ENCODE data around the gene MTMR12.

The MTMR12 gene, protein sequence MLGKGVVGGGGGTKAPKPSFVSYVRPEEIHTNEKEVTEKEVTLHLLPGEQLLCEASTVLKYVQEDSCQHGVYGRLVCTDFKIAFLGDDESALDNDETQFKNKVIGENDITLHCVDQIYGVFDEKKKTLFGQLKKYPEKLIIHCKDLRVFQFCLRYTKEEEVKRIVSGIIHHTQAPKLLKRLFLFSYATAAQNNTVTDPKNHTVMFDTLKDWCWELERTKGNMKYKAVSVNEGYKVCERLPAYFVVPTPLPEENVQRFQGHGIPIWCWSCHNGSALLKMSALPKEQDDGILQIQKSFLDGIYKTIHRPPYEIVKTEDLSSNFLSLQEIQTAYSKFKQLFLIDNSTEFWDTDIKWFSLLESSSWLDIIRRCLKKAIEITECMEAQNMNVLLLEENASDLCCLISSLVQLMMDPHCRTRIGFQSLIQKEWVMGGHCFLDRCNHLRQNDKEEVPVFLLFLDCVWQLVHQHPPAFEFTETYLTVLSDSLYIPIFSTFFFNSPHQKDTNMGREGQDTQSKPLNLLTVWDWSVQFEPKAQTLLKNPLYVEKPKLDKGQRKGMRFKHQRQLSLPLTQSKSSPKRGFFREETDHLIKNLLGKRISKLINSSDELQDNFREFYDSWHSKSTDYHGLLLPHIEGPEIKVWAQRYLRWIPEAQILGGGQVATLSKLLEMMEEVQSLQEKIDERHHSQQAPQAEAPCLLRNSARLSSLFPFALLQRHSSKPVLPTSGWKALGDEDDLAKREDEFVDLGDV

DNA sequence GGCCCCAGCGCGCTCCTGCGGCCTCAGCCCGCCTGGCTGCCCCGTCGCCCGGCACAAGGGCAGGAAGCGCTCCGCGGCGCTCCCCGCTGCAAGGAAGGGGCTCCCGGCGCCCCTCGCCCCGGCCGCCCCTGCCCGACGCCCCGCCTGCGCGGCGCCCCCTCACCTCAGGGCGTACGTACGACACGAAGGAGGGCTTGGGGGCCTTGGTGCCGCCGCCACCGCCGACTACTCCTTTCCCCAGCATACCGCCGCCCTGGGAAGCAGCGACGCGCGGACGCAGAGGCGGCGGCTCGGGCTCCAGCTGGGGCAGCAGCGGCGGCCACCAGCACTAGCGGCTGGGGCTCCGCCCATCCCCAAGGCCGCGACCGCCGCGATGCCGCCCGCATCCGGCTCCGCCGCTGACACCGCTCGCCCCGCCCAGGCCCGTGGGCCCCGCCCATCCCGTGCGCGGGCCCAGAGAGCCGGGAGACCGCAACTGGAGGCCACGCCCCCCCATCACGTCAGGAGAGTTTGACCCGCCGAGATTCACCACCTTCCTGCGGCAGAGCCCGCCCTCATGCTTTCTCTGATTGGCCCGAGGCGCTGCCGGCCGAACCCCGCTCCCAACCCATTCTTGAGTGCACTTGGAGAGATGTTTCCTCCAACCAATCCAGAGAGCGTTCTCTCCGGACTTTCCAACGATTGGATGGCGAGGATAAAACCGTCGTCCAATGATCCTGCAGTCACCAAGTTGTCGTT, at the start of gene MTMR12:
TSS of gene MTMR12 (minus strand) at position 345 of the 738 bp plus-strand sequence. CDS start at position 244, 101 bp downstream.
- peak within 1 kb of the TSS; percentile 82 for H3K4me3 Mint-ChIP-seq
- peak within 1 kb of the TSS; percentile 89 for H3K27ac Mint-ChIP-seq (ENCODE audit: low read depth)
- DNase-seq (ENCODE audit: low spot score in 2 of 2): peak; percentile 99
- H3K9me3 Mint-ChIP-seq: no peaks in the 10 kb centered on the region
- peak; percentile 95 for ATAC-seq (replicated peaks; ENCODE audit: extremely low read depth, poor library complexity, severe bottlenecking)
- peaks cover 20% of the 10 kb centered on the region for H3K36me3 Mint-ChIP-seq (ENCODE audit: insufficient read depth)
- H3K4me1 Mint-ChIP-seq: peaks cover 36% of the 10 kb centered on the region
- no peaks in the 10 kb centered on the region for H3K27me3 Mint-ChIP-seq

DNA sequence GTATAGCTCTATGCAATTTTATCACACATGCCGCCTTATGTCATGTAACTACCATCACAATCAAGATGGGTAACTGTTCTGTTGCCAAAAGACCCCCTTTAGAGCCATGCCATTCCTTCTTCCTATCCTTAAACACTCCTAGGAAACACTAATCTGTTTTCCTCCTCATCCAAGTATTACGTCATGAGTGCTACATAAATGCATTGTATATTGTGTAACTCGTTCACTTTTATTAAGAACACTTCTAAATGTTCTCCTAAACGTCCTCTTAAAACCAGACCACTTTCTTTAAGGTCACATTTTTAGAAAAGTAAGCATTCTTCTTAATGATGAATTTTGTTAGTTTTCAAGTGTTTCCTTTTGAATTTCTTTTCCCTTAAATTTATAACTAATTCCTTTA, 49.8 kb upstream of the MTMR12 start:
- ATAC-seq (replicated peaks; ENCODE audit: extremely low read depth, poor library complexity, severe bottlenecking) (no peak), DNase-seq (ENCODE audit: low spot score in 2 of 2) (no peak)
- no peaks in the 10 kb centered on the region for H3K9me3 Mint-ChIP-seq
- no peaks in the 10 kb centered on the region for H3K4me1 Mint-ChIP-seq
- peaks cover 35% of the 10 kb centered on the region for H3K36me3 Mint-ChIP-seq (ENCODE audit: insufficient read depth)
- H3K4me3 Mint-ChIP-seq: no peak overlapping the region
- H3K27ac Mint-ChIP-seq (ENCODE audit: low read depth): no peak overlapping the region
- no peaks in the 10 kb centered on the region for H3K27me3 Mint-ChIP-seq

DNA sequence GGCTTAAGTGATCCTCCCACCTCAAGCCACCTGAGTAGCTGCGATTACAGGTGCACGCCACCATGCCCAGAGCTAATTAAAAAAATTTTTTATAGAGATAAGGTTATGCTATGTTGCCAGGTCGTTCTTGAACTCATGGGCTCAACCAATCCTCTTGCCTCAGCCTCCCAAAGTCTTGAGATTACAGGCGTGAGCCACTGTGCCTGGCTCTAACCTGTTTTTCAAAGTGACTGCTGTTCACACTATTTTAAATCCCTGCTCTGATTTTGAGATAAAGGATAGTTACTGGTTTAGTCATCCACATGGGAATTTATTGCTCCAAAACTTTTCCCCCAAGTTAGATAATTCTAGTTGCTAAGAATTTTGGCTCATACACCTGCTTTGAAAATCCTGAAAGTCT, 48.2 kb upstream of the MTMR12 start:
- DNase-seq (ENCODE audit: low spot score in 2 of 2) (no peak), ATAC-seq (replicated peaks; ENCODE audit: extremely low read depth, poor library complexity, severe bottlenecking) (no peak)
- no peaks in the 10 kb centered on the region for H3K9me3 Mint-ChIP-seq
- H3K27me3 Mint-ChIP-seq: no peaks in the 10 kb centered on the region
- peaks cover 35% of the 10 kb centered on the region for H3K36me3 Mint-ChIP-seq (ENCODE audit: insufficient read depth)
- H3K4me3 Mint-ChIP-seq: no peak overlapping the region
- H3K27ac Mint-ChIP-seq (ENCODE audit: low read depth): no peak overlapping the region
- no peaks in the 10 kb centered on the region for H3K4me1 Mint-ChIP-seq

DNA sequence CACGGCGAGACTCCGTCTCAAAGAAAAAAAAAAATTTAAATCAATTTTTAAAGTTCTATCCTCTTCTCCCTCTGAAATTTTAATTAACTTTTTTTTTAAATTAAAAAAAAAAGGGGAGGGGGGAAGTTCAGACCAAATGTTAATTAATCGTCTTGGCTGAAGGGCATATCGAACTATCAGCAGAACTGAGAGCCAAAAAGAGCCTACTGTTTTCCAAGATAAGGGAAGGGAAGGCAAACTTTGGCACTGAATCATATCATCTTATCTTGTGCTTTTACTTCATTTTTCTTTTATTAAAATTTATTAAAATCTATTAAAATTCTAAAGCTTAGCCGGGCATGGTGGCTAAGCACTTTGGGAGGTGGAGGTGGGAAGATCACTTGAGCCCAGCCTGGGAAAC, 45.9 kb upstream of the MTMR12 start:
- no peak for ATAC-seq (replicated peaks; ENCODE audit: extremely low read depth, poor library complexity, severe bottlenecking)
- Mint-ChIP-seq H3K27ac (ENCODE audit: low read depth) (no peak overlapping the region), H3K4me3 (no peak overlapping the region), H3K9me3 (no peaks in the 10 kb centered on the region), H3K36me3 (ENCODE audit: insufficient read depth) (peaks cover 43% of the 10 kb centered on the region), H3K4me1 (no peaks in the 10 kb centered on the region), H3K27me3 (no peaks in the 10 kb centered on the region)
- DNase-seq (ENCODE audit: low spot score in 2 of 2): no peak

DNA sequence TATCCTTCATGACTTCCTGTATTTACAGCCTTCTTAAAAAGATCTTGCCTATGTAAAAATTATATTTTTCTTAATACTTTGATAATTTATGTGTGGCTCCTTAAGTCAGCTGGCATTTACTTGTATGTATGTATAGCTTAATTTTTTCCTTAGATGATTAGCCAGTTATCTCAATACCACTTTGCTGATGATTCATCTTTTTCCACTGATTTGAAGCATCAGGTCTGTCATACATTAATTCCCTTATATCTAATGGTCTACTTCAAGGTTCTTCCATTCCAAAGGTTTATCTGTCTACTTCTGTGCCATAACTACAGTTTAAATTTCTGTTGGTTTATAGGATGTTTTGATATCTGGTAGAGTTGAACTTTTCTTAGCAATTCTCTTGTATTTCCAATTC, 44.9 kb upstream of the MTMR12 start:
- Mint-ChIP-seq H3K9me3 (no peaks in the 10 kb centered on the region), H3K27me3 (no peaks in the 10 kb centered on the region), H3K4me1 (no peaks in the 10 kb centered on the region), H3K4me3 (no peak overlapping the region), H3K27ac (ENCODE audit: low read depth) (no peak overlapping the region), H3K36me3 (ENCODE audit: insufficient read depth) (peaks cover 37% of the 10 kb centered on the region)
- DNase-seq (ENCODE audit: low spot score in 2 of 2): no peak
- ATAC-seq (replicated peaks; ENCODE audit: extremely low read depth, poor library complexity, severe bottlenecking): no peak

DNA sequence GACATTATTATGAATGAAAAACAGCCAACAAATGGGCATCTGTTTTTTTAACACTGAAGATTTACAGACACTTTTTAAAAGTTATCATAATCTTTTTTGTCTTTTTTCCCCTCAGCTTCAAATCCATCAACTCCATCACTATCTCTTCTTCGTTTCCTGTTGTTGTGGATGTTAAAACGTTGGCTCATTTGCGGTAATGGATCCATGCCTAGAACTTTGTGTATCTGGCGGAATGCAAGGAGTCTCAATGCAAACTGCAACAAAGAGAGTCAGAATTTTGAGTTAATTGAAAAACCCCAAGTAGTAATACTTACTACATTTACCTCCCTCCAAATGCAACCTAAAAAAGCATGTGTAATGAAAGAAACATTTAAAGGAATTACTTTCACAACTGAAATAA, 42.9 kb upstream of the MTMR12 start:
- DNase-seq (ENCODE audit: low spot score in 2 of 2) (no peak), ATAC-seq (replicated peaks; ENCODE audit: extremely low read depth, poor library complexity, severe bottlenecking) (no peak)
- Mint-ChIP-seq H3K9me3 (no peaks in the 10 kb centered on the region), H3K27me3 (no peaks in the 10 kb centered on the region), H3K36me3 (ENCODE audit: insufficient read depth) (peaks cover 27% of the 10 kb centered on the region), H3K27ac (ENCODE audit: low read depth) (no peak overlapping the region), H3K4me3 (no peak overlapping the region), H3K4me1 (no peaks in the 10 kb centered on the region)

DNA sequence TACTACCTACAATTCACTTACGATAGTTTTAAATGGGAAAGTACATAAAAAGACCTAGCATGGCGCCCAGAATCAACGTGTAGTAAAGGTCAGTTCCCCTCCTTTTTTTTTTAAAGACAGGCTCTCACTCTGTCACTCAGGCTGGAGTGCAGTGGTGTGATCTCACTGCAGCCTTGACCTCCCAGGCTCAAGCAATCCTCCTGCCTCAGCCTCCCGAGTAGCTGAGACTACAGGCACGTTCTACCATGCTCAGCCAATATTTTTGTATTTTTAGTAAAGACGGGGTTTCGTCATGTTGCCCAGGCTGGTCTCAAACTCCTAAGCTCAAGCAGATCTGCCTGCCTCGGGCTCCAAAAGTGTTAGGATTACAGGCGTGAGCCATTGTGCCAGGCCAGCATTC, 40.7 kb upstream of the MTMR12 start:
- DNase-seq (ENCODE audit: low spot score in 2 of 2) (no peak), ATAC-seq (replicated peaks; ENCODE audit: extremely low read depth, poor library complexity, severe bottlenecking) (no peak)
- Mint-ChIP-seq H3K27ac (ENCODE audit: low read depth) (no peak overlapping the region), H3K36me3 (ENCODE audit: insufficient read depth) (peaks cover 24% of the 10 kb centered on the region), H3K4me3 (no peak overlapping the region), H3K27me3 (no peaks in the 10 kb centered on the region), H3K4me1 (no peaks in the 10 kb centered on the region), H3K9me3 (no peaks in the 10 kb centered on the region)

DNA sequence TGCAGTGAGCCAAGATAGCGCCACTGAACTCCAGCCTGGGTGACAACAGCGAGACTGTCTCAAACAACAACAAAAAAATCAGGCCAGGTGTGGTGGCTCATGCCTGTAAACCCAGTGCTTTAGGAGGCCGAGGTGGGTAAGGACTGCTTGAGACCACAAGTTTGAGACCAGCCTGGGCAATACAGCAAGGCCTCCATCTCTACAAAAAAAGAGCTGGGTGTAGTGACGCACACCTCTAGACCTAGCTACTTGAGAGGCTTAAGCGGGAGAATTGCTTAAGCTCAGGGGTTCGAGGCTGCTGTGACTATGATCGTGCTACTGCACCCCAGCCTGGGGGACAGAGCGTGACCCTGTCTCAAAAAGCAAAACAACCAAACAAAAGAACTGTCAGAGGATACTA, 39.9 kb upstream of the MTMR12 start:
- H3K27ac Mint-ChIP-seq (ENCODE audit: low read depth): no peak overlapping the region
- H3K4me1 Mint-ChIP-seq: no peaks in the 10 kb centered on the region
- no peaks in the 10 kb centered on the region for H3K27me3 Mint-ChIP-seq
- no peak overlapping the region for H3K4me3 Mint-ChIP-seq
- DNase-seq (ENCODE audit: low spot score in 2 of 2): no peak
- H3K36me3 Mint-ChIP-seq (ENCODE audit: insufficient read depth): peaks cover 19% of the 10 kb centered on the region
- no peaks in the 10 kb centered on the region for H3K9me3 Mint-ChIP-seq
- ATAC-seq (replicated peaks; ENCODE audit: extremely low read depth, poor library complexity, severe bottlenecking): no peak

DNA sequence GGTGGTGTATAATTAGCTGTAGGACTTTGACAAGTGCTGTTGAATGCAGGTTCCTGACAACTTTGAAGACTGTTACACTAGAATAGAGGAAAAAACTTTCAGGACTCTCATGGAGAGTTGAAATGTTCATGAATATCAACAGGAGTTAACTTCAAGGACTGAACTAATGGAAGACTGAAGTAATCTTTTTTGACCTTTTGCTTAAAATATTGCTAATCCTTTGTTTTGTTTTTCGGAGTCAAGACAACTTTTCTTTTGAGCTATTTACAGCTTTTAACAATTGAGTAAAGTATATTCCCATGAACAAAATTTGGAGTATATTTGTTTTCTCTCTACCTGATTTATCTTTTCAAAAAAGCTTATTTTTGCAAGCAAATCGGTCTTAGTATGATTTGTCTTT, 34.1 kb upstream of the MTMR12 start:
- DNase-seq (ENCODE audit: low spot score in 2 of 2): no peak
- H3K4me3 Mint-ChIP-seq: no peak overlapping the region

DNA sequence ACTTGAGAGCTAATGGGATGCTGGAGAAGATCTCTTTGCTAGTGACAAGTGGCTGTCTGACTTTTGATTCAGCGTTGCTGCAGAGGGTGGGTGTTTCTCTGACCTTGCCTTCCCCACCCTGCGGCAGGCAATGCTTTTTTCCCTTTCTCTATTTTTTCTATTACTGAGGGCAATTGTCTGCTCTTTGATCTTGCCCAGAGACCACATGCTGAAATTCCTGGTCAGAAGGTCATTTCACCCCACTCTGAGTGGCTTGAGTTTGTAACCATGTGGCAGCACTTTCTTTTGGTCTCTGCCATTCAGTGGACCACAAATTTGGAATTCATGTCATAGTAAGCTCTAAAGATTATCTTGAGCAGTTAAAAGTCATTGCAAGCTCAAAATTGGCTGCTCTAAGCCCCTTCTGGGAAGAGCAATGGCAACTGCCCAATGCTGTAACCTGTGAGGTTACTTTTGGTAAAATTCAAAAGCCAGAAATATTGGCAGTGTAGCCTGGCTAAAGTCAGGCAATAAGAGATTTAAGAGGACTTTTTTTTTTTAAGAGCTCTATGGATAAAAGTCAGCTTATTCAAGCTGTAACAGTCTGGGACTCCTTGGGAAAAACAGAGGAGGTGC, 30.4 kb upstream of the MTMR12 start:
- Mint-ChIP-seq H3K4me1 (no peaks in the 10 kb centered on the region), H3K27me3 (peaks cover 15% of the 10 kb centered on the region), H3K36me3 (ENCODE audit: insufficient read depth) (no peaks in the 10 kb centered on the region), H3K9me3 (peaks cover 5% of the 10 kb centered on the region), H3K4me3 (no peak overlapping the region), H3K27ac (ENCODE audit: low read depth) (no peak overlapping the region)
- ATAC-seq (replicated peaks; ENCODE audit: extremely low read depth, poor library complexity, severe bottlenecking) (no peak), DNase-seq (ENCODE audit: low spot score in 2 of 2) (no peak)

More for the DNA sequence above, 34.1 kb upstream of the MTMR12 start:
- Mint-ChIP-seq H3K27me3 (peaks cover 15% of the 10 kb centered on the region), H3K36me3 (ENCODE audit: insufficient read depth) (no peaks in the 10 kb centered on the region), H3K4me1 (no peaks in the 10 kb centered on the region), H3K27ac (ENCODE audit: low read depth) (no peak overlapping the region), H3K9me3 (no peaks in the 10 kb centered on the region)
- no peak for ATAC-seq (replicated peaks; ENCODE audit: extremely low read depth, poor library complexity, severe bottlenecking)

DNA sequence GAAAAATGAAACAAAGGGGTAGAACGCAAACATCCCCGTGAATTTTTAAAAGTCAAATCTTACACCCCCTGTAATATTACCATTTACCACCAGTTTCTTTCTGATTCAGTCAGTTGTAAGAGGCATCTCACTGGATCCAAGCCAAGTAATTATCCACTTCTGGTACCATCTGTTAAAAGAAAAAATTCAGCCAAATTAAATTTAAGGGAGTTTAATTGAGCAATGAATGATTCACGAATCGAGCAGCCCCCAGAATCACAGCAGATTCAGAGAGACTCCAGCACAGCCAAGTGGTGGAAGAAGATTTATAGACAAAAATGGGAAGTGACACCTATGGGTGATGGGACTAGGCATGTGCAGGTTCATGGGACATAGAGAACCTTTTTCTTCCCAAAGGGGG, 29.9 kb upstream of the MTMR12 start:
- H3K36me3 Mint-ChIP-seq (ENCODE audit: insufficient read depth): no peaks in the 10 kb centered on the region

DNA sequence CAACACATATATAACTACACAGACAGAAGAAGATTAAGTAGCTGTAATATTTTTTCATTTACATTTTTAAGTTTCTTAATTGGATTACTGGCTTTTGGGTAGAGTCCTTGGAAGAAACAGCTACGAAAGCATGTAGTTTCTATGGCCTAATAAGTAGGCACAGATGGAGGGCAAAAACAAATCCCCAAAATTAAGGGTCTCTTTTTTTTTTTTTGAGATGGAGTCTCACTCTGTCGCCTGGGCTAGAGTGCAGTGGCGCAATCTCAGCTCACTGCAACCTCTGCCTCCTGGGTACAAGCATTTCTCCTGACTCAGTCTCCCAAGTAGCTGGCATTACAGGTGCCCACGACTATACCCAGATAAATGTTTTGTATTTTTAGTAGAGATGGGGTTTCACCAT, 27.1 kb upstream of the MTMR12 start:
- Mint-ChIP-seq H3K4me1 (no peaks in the 10 kb centered on the region), H3K27ac (ENCODE audit: low read depth) (no peak overlapping the region), H3K4me3 (no peak overlapping the region), H3K27me3 (peaks cover 15% of the 10 kb centered on the region), H3K36me3 (ENCODE audit: insufficient read depth) (no peaks in the 10 kb centered on the region), H3K9me3 (peaks cover 5% of the 10 kb centered on the region)
- ATAC-seq (replicated peaks; ENCODE audit: extremely low read depth, poor library complexity, severe bottlenecking) (no peak), DNase-seq (ENCODE audit: low spot score in 2 of 2) (no peak)

More for the DNA sequence above, 29.9 kb upstream of the MTMR12 start:
- Mint-ChIP-seq H3K27me3 (peaks cover 15% of the 10 kb centered on the region), H3K27ac (ENCODE audit: low read depth) (no peak overlapping the region), H3K4me3 (no peak overlapping the region), H3K4me1 (no peaks in the 10 kb centered on the region), H3K9me3 (peaks cover 5% of the 10 kb centered on the region)
- ATAC-seq (replicated peaks; ENCODE audit: extremely low read depth, poor library complexity, severe bottlenecking) (no peak), DNase-seq (ENCODE audit: low spot score in 2 of 2) (no peak)
